ENCODE data around the gene MRPS27. TPM values are rescaled to one million over a fixed set of nuclear protein-coding genes. Genes with fewer than 3 reads are reported as not detected.

Gene MRPS27
- total RNA-seq, 1 donor from 2014 or later, result 37.0 TPM

DNA sequence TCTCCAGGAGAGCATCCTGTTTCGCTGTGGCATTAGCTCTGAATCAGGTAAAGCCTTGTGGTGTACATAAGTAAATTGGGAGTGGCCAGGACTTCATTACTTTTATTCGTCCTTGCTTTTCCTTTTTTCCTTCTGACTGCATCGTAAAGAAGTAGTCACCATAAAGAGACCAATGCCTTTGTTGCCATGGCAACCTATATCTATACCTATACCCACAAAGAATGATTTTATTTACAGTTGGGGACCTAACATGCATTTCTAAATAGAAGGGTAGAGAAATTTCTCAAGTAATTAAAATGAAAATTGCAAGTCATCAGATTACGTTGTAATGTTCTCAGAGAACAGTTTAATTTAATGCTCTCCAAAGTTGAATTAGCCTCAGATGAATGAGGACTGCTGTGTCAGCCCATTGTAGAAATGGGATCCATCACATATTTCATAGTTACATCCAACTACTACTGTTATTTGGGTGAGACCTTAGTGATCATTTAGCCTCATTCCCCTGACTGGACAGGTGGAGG lies 18.7 kb upstream of the MRPS27 start:
- no peak overlapping the region for H2AFZ ChIP-seq (ENCODE audit: low read depth, low read length)
- no peak for TF ChIP-seq EZH2 (IDR thresholded peaks at IDR 0.05; ENCODE audit: insufficient read depth, low read length)
- TF ChIP-seq, protein P1, sequence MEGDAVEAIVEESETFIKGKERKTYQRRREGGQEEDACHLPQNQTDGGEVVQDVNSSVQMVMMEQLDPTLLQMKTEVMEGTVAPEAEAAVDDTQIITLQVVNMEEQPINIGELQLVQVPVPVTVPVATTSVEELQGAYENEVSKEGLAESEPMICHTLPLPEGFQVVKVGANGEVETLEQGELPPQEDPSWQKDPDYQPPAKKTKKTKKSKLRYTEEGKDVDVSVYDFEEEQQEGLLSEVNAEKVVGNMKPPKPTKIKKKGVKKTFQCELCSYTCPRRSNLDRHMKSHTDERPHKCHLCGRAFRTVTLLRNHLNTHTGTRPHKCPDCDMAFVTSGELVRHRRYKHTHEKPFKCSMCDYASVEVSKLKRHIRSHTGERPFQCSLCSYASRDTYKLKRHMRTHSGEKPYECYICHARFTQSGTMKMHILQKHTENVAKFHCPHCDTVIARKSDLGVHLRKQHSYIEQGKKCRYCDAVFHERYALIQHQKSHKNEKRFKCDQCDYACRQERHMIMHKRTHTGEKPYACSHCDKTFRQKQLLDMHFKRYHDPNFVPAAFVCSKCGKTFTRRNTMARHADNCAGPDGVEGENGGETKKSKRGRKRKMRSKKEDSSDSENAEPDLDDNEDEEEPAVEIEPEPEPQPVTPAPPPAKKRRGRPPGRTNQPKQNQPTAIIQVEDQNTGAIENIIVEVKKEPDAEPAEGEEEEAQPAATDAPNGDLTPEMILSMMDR (IDR thresholded peaks at IDR 0.05; ENCODE audit: insufficient read depth, low read depth, low read length), result no peak
- FAIRE-seq, result no peak
- H4K20me1 ChIP-seq (ENCODE audit: insufficient read depth, low read length), result no peaks in the 10 kb centered on the region
- DNase-seq (ENCODE audit: low read depth), result no peak
- Mint-ChIP-seq H3K9me3 (ENCODE audit: unreplicated experiment) (no peaks in the 10 kb centered on the region), H3K27ac (ENCODE audit: unreplicated experiment) (no peak overlapping the region), H3K36me3 (ENCODE audit: low read depth, unreplicated experiment) (peaks cover 2% of the 10 kb centered on the region), H3K4me1 (ENCODE audit: low read depth, unreplicated experiment) (no peaks in the 10 kb centered on the region), H3K27me3 (ENCODE audit: low read depth, unreplicated experiment) (no peaks in the 10 kb centered on the region), H3K4me3 (ENCODE audit: unreplicated experiment) (no peak overlapping the region)
- H3K27me3 ChIP-seq (ENCODE audit: insufficient read depth, low read length), result no peaks in the 10 kb centered on the region
- H3K36me3 ChIP-seq (ENCODE audit: insufficient read depth, low read length), result peaks cover 12% of the 10 kb centered on the region
- no peaks in the 10 kb centered on the region for H3K4me1 ChIP-seq (ENCODE audit: insufficient read depth, low read length)
- H3K9me3 ChIP-seq (ENCODE audit: insufficient read depth, low read depth, low read length), result no peaks in the 10 kb centered on the region
- H3K4me2 ChIP-seq (ENCODE audit: low read length), result no peak overlapping the region
- no peak overlapping the region for H3K27ac ChIP-seq (ENCODE audit: low read depth, low read length)
- H3K79me2 ChIP-seq (ENCODE audit: insufficient read depth, low read length), result no peaks in the 10 kb centered on the region
- no peak overlapping the region for H3K4me3 ChIP-seq (ENCODE audit: insufficient read depth, low read depth, low read length)
- H3K9ac ChIP-seq (ENCODE audit: low read length), result no peak overlapping the region

DNA sequence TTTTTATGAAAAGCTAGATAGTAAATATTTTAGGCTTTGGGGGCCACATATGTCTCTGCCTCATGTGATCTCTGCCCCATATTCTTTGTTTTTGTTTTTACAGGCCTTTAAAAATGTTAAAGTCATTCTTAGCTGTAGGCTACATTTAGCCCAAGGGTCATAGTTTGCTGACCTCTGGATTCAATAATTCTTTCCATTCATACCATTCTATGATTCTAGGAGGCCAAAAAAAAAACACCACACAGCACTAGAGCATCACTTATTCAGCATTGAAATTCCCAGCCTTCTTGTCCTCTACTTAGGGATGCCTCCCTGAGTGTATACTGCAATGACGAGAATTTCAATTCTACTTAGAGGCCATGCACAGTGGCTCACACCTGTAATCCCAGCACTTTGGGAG lies 17.1 kb upstream of the MRPS27 start:
- Histone ChIP-seq H3K79me2 (ENCODE audit: insufficient read depth, low read length) (no peaks in the 10 kb centered on the region), H2AFZ (ENCODE audit: low read depth, low read length) (no peak overlapping the region), H3K4me2 (ENCODE audit: low read length) (no peak overlapping the region), H3K27ac (ENCODE audit: low read depth, low read length) (no peak overlapping the region), H3K4me1 (ENCODE audit: insufficient read depth, low read length) (no peaks in the 10 kb centered on the region), H3K36me3 (ENCODE audit: insufficient read depth, low read length) (peaks cover 9% of the 10 kb centered on the region), H4K20me1 (ENCODE audit: insufficient read depth, low read length) (no peaks in the 10 kb centered on the region), H3K4me3 (ENCODE audit: insufficient read depth, low read depth, low read length) (no peak overlapping the region), H3K9me3 (ENCODE audit: insufficient read depth, low read depth, low read length) (no peaks in the 10 kb centered on the region), H3K9ac (ENCODE audit: low read length) (no peak overlapping the region), H3K27me3 (ENCODE audit: insufficient read depth, low read length) (no peaks in the 10 kb centered on the region)
- H3K4me3 Mint-ChIP-seq (ENCODE audit: unreplicated experiment), result no peak overlapping the region
- no peaks in the 10 kb centered on the region for H3K27me3 Mint-ChIP-seq (ENCODE audit: low read depth, unreplicated experiment)
- no peaks in the 10 kb centered on the region for H3K36me3 Mint-ChIP-seq (ENCODE audit: low read depth, unreplicated experiment)
- H3K9me3 Mint-ChIP-seq (ENCODE audit: unreplicated experiment), result no peaks in the 10 kb centered on the region
- H3K27ac Mint-ChIP-seq (ENCODE audit: unreplicated experiment), result no peak overlapping the region
- FAIRE-seq (no peak), DNase-seq (ENCODE audit: low read depth) (no peak)
- H3K4me1 Mint-ChIP-seq (ENCODE audit: low read depth, unreplicated experiment), result no peaks in the 10 kb centered on the region
- TF ChIP-seq, protein P1 (IDR thresholded peaks at IDR 0.05; ENCODE audit: insufficient read depth, low read depth, low read length), result no peak
- TF ChIP-seq EZH2 (IDR thresholded peaks at IDR 0.05; ENCODE audit: insufficient read depth, low read length), result no peak

- peaks cover 16% of the 10 kb centered on the region for H3K36me3 Mint-ChIP-seq (ENCODE audit: low read depth, unreplicated experiment)
- FAIRE-seq (no peak), DNase-seq (ENCODE audit: low read depth) (no peak)
- H3K4me3 Mint-ChIP-seq (ENCODE audit: unreplicated experiment), result no peak overlapping the region
- H3K27me3 ChIP-seq (ENCODE audit: insufficient read depth, low read length), result no peaks in the 10 kb centered on the region
- H3K4me1 Mint-ChIP-seq (ENCODE audit: low read depth, unreplicated experiment), result peaks cover 4% of the 10 kb centered on the region
- TF ChIP-seq, protein P1 (IDR thresholded peaks at IDR 0.05; ENCODE audit: insufficient read depth, low read depth, low read length), result no peak
- no peak for TF ChIP-seq EZH2 (IDR thresholded peaks at IDR 0.05; ENCODE audit: insufficient read depth, low read length)
- no peaks in the 10 kb centered on the region for H4K20me1 ChIP-seq (ENCODE audit: insufficient read depth, low read length)
- H3K9ac ChIP-seq (ENCODE audit: low read length), result no peak overlapping the region
- H3K27ac ChIP-seq (ENCODE audit: low read depth, low read length), result no peak overlapping the region
- no peak overlapping the region for H3K27ac Mint-ChIP-seq (ENCODE audit: unreplicated experiment)
- no peaks in the 10 kb centered on the region for H3K9me3 ChIP-seq (ENCODE audit: insufficient read depth, low read depth, low read length)
- peaks cover 10% of the 10 kb centered on the region for H3K4me1 ChIP-seq (ENCODE audit: insufficient read depth, low read length)
- H3K4me2 ChIP-seq (ENCODE audit: low read length), result no peak overlapping the region
- no peak overlapping the region for H2AFZ ChIP-seq (ENCODE audit: low read depth, low read length)
- H3K27me3 Mint-ChIP-seq (ENCODE audit: low read depth, unreplicated experiment), result no peaks in the 10 kb centered on the region
- H3K9me3 Mint-ChIP-seq (ENCODE audit: unreplicated experiment), result no peaks in the 10 kb centered on the region
- peaks cover 5% of the 10 kb centered on the region for H3K36me3 ChIP-seq (ENCODE audit: insufficient read depth, low read length)
- H3K79me2 ChIP-seq (ENCODE audit: insufficient read depth, low read length), result no peaks in the 10 kb centered on the region
- no peak overlapping the region for H3K4me3 ChIP-seq (ENCODE audit: insufficient read depth, low read depth, low read length)
Measured at GRCh38 chr5:72330712-72331111, 10.7 kb upstream of the MRPS27 start.
